ENCODE data around the gene MPDU1. TPM values are rescaled to one million over a fixed set of nuclear protein-coding genes. Genes with fewer than 3 reads are reported as not detected.

Gene MPDU1
- total and polyA plus RNA-seq, 10 of the 15 experiments (the other 5 are each of a cell fraction or from before 2014, with no cell fraction given): 3.6 to 138 (median 78.9) TPM

DNA sequence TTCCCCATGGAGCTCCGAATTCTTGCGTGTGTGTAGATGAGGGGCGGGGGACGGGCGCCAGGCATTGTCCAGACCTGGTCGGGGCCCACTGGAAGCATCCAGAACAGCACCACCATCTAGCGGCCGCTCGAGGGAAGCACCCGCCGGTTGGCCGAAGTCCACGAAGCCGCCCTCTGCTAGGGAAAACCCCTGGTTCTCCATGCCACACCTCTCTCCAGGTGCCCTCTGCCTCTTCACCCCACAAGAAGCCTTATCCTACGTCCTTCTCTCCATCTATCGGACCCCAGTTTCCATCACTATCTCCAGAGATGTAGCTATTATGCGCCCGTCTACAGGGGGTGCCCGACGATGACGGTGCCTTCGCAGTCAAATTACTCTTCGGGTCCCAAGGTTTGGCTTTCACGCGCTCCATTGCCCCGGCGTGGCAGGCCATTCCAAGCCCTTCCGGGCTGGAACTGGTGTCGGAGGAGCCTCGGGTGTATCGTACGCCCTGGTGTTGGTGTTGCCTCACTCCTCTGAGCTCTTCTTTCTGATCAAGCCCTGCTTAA is 22.6 kb upstream of the MPDU1 start:
- under 1% methylated on average over 31 of the region's 32 CpGs for WGBS (ENCODE audit: insufficient coverage, insufficient replicate concordance, low lambda C conversion rate, missing lambda C conversion rate)
- DNase-seq (ENCODE audit: low read depth, low spot score): no peak
- ATAC-seq: peak; percentile 84
- Histone ChIP-seq H3K9me3 (replicated peaks; ENCODE audit: control insufficient read depth, insufficient read depth, low read length) (no peaks in the 10 kb centered on the region), H3K36me3 (ENCODE audit: control insufficient read depth in 2 of 2, insufficient read depth in 2 of 2, low read length in 1 of 2) (peaks cover 8 to 13% of the 10 kb centered on the region in 2 experiments; a peak in 3 of 4 replicates), H3K4me3 (peak overlapping the region; percentile 92), H4K20me1 (ENCODE audit: control insufficient read depth, insufficient read depth) (no peaks in the 10 kb centered on the region), H2AFZ (ENCODE audit: control insufficient read depth, low read depth, low read length) (peak overlapping the region; percentile 52), H3K9ac (ENCODE audit: control insufficient read depth, insufficient read depth, low read length) (peak overlapping the region; percentile 83), H3K27me3 (replicated peaks in 1 of 2; ENCODE audit: control insufficient read depth in 2 of 2, insufficient read depth in 2 of 2, low read length in 1 of 2) (no peaks in the 10 kb centered on the region), H3K4me2 (ENCODE audit: control insufficient read depth, insufficient read depth) (peak overlapping the region; percentile 92), H3K79me2 (ENCODE audit: control insufficient read depth, insufficient read depth, low read length) (peaks cover 34% of the 10 kb centered on the region), H3K4me1 (ENCODE audit: control insufficient read depth, insufficient read depth, low read length) (peaks cover 37% of the 10 kb centered on the region), H3K27ac (ENCODE audit: control insufficient read depth, insufficient read depth) (peak overlapping the region; percentile 23)
- TSS peak; percentile 89 for BruUV-seq (replicated peaks)
- POLR2A ChIA-PET: interaction anchor here (0.7 to 4.2 kb wide), 17 partner anchors 14 to 232 kb away, joined by 3 to 36 read pairs (median 4); partner anchors contain the start of genes CD68, NEURL4, TMEM102 and TMEM256
- FAIRE-seq: peak; percentile 80
- intact Hi-C loops (cut with micrococcal nuclease; ENCODE audit: unreplicated experiment): loop anchor here (1.0 to 5.0 kb wide), 6 partner anchors 11 to 204 kb away; partner anchors contain the start of genes FGF11 and TMEM102
- RAD21 ChIA-PET (ENCODE audit: unreplicated experiment): interaction anchor here (0.8 to 4.9 kb wide), 29 partner anchors 9 to 280 kb away, joined by 3 to 84 read pairs (median 5); partner anchors contain the start of genes ACAP1, CD68, CHRNB1 and MPDU1
- CTCF ChIA-PET: interaction anchor here (0.7 to 6.2 kb wide), 43 partner anchors 9 to 283 kb away, joined by 3 to 192 read pairs (median 7); partner anchors contain the start of genes ACAP1, CD68, CHRNB1 and FGF11
- SMC1A ChIA-PET (ENCODE audit: uncharacterized antibody, unreplicated experiment): interaction anchor here (0.9 to 4.9 kb wide), 32 partner anchors 9 to 253 kb away, joined by 3 to 67 read pairs (median 5); partner anchors contain the start of genes TMEM102, TMEM95, TNFSF12 and TP53
- in situ Hi-C loops (cut with MboI): loop anchor here (25.0 kb wide), 1 partner anchor 524 kb away; the partner anchor contains the start of genes SLC16A11 and SLC16A13
- no peak for TF ChIP-seq CHD4 (IDR thresholded peaks at IDR 0.05)
- no peak for TF ChIP-seq RFX5 (IDR thresholded peaks at IDR 0.05; ENCODE audit: low read depth, low read length)
- no peak for TF ChIP-seq EGR1 (IDR thresholded peaks at IDR 0.05; ENCODE audit: borderline replicate concordance in 1 of 2, low read depth in 2 of 2, low read length in 2 of 2)
- TF ChIP-seq STAT1 (conservative IDR thresholded peaks at IDR 0.05): no peak
- TF ChIP-seq, protein P1, sequence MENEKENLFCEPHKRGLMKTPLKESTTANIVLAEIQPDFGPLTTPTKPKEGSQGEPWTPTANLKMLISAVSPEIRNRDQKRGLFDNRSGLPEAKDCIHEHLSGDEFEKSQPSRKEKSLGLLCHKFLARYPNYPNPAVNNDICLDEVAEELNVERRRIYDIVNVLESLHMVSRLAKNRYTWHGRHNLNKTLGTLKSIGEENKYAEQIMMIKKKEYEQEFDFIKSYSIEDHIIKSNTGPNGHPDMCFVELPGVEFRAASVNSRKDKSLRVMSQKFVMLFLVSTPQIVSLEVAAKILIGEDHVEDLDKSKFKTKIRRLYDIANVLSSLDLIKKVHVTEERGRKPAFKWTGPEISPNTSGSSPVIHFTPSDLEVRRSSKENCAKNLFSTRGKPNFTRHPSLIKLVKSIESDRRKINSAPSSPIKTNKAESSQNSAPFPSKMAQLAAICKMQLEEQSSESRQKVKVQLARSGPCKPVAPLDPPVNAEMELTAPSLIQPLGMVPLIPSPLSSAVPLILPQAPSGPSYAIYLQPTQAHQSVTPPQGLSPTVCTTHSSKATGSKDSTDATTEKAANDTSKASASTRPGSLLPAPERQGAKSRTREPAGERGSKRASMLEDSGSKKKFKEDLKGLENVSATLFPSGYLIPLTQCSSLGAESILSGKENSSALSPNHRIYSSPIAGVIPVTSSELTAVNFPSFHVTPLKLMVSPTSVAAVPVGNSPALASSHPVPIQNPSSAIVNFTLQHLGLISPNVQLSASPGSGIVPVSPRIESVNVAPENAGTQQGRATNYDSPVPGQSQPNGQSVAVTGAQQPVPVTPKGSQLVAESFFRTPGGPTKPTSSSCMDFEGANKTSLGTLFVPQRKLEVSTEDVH (IDR thresholded peaks at IDR 0.05; ENCODE audit: low read depth, partially characterized antibody): no peak
- TF ChIP-seq TBL1XR1 (IDR thresholded peaks at IDR 0.05; ENCODE audit: low read depth, low read length): no peak
- TF ChIP-seq IKZF1 (conservative IDR thresholded peaks at IDR 0.05): no peak
- no peak for TF ChIP-seq JUNB (IDR thresholded peaks at IDR 0.05)
- TF ChIP-seq NFXL1 (IDR thresholded peaks at IDR 0.05; ENCODE audit: borderline replicate concordance): no peak
- TF ChIP-seq, protein P2, sequence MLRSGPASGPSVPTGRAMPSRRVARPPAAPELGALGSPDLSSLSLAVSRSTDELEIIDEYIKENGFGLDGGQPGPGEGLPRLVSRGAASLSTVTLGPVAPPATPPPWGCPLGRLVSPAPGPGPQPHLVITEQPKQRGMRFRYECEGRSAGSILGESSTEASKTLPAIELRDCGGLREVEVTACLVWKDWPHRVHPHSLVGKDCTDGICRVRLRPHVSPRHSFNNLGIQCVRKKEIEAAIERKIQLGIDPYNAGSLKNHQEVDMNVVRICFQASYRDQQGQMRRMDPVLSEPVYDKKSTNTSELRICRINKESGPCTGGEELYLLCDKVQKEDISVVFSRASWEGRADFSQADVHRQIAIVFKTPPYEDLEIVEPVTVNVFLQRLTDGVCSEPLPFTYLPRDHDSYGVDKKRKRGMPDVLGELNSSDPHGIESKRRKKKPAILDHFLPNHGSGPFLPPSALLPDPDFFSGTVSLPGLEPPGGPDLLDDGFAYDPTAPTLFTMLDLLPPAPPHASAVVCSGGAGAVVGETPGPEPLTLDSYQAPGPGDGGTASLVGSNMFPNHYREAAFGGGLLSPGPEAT (IDR thresholded peaks at IDR 0.05; ENCODE audit: low read depth): peak; percentile 46
- TF ChIP-seq, protein P3, sequence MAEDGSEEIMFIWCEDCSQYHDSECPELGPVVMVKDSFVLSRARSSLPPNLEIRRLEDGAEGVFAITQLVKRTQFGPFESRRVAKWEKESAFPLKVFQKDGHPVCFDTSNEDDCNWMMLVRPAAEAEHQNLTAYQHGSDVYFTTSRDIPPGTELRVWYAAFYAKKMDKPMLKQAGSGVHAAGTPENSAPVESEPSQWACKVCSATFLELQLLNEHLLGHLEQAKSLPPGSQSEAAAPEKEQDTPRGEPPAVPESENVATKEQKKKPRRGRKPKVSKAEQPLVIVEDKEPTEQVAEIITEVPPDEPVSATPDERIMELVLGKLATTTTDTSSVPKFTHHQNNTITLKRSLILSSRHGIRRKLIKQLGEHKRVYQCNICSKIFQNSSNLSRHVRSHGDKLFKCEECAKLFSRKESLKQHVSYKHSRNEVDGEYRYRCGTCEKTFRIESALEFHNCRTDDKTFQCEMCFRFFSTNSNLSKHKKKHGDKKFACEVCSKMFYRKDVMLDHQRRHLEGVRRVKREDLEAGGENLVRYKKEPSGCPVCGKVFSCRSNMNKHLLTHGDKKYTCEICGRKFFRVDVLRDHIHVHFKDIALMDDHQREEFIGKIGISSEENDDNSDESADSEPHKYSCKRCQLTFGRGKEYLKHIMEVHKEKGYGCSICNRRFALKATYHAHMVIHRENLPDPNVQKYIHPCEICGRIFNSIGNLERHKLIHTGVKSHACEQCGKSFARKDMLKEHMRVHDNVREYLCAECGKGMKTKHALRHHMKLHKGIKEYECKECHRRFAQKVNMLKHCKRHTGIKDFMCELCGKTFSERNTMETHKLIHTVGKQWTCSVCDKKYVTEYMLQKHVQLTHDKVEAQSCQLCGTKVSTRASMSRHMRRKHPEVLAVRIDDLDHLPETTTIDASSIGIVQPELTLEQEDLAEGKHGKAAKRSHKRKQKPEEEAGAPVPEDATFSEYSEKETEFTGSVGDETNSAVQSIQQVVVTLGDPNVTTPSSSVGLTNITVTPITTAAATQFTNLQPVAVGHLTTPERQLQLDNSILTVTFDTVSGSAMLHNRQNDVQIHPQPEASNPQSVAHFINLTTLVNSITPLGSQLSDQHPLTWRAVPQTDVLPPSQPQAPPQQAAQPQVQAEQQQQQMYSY (CRISPR knock-in tag; IDR thresholded peaks at IDR 0.05): no peak
- no peak for TF ChIP-seq ZNF217 (IDR thresholded peaks at IDR 0.05)
- TF ChIP-seq ZNF207 (IDR thresholded peaks at IDR 0.05; ENCODE audit: borderline replicate concordance): no peak
- TF ChIP-seq JUND (IDR thresholded peaks at IDR 0.05; ENCODE audit: low read depth, low read length): no peak

Data from GM12878 (cell line).